Stimulated activated CD4-positive, alpha-beta T cell treated with anti-CD3 and anti-CD28 coated beads, Interleukin-12 subunit alpha, Interleukin-12 subunit beta, amount 100 ng/mL, for 4 hours (primary cell): ENCODE data around the gene SHISA4.
"Not testable (repeated sequence)": the region's sequence is repeated elsewhere in the genome, so short reads cannot be mapped to it uniquely, and the experiment has no call there.

Experiments
- DNase-seq: peaks from one replicate; pipeline ENCODE4 v3.0.0-alpha.2; 2020

Gene SHISA4

DNA sequence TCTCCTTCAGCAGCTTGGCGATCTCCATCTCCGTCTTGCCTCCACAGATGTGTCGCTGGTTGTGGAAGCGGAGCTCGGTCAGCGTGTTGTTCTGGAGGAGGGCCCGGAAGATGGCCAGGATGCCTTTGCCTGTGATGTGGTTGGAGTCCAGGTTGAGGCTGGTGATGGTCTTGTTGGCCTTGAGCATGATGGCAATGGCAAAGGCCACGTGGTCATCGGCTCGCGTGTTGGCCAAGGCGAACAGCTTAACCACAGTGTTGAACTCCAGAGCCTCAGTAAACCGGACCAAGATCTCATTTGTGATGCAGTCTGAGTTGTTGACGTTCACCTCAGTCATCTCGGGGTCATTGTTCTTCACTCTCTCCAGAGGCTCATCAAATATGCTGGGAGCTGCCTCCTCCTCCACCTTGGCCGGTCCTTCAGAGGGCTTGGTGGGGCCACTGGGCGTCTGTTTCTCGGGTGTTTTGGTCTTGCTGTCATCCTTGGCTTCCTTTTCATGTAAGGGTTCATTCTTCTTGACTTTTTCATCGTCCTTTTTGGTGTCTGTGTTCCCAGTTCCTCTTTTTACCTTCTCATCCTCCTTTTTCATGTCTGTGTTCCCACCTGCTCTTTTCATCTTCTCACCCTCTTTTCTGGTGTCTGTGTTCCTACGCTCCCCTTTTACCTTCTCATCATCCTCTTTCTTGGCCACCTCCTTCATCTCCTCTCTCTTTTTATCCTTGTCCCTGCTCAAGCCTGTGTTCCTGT is 11.2 kb downstream of the SHISA4 start:
- DNase-seq = no peak

DNA sequence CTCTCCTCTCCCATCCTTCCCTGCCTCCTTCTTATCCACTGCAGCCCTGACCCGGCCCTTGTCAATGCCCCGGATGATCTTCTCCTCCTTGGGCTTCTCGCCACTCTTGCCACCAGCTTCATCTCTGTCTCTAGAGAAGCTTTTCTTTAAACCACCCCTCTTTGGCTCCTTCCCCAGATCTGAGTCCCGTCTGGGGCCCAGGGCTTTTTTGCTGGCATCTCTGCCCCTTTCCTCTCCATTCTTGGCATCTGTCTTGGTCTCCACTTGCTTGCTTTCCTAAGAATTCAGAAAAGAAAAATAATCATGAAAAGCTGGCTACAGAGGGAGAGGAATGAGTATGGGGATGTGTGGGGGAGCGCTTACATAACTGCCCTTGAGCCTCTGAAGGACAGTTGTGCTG is 11.8 kb downstream of the SHISA4 start:
- DNase-seq = no peak

DNA sequence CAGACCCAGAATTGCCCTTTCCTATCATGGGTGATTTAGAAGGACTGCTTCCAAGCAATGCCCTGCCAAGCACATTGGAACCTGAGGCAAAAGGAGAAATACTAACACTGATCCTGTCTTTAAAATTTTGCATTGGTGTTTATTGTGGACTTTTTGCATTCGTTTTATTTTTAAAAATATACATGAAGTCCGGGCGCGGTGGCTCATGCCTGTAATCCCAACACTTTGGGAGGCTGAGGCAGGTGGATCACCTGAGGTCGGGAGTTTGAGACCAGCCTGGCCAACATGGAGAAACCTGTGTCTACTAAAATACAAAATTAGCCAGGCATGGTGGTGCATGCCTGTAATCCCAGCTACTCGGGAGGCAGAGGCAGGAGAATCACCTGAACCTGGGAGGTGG is 12.3 kb downstream of the SHISA4 start:
- DNase-seq = not testable (repeated sequence)

DNA sequence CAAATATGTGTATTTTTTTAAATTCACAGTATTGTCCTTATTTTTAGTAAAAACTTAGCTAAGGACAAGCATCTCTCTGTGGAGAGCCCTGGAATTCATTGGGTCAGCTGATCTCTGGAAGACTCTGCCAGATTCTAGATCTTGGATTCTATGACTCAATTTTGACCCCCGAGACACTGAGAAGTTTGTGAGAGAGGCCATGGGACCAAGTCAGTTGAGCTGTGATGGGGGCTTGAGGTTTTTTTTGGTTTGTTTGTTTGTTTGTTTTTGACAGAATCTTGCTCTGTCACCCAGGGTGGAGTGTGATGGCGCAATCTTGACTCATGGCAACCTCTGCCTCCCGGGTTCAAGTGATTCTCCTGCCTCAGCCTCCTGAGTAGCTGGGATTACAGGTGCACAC is 13.5 kb downstream of the SHISA4 start:
- no peak for DNase-seq

DNA sequence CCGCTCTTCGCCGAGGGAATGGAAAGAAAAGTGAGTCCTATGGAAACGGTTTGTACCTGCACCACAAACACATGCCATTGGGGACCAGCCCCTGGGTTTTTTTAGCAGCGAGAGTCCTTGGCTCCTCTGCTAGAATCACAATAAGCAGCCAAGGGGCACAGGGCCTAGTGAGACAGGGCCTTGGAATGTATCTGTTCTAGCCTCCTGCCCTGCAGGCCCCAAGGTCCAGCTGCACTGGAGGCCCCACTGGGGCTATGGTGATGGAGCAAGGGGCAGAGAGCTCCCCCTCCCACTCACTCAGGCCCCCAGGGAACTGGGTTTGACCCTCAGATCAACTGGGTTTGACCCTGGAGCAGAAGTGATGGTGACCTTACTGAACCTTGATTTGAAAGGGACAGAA is 14.4 kb downstream of the SHISA4 start:
- no peak for DNase-seq

DNA sequence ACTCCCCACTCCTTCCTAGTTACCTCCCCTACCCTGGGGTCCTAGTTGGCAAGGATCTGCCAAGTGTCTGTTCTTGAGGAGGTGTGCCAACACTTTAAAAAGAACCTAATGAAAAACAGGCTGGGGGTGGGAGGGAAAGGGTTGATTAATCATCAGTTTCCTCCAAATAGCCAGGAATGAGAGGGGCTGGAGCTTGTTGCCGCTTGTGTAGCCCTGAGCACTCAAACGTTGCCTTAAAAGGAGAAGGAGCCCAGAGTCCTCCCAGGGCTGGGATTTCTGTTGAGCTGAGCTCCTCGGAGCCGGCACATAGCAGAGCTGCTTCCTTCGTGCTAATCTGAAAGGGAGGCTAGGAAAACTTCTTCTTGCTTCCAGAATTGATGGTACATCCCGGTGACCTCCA is 15.9 kb downstream of the SHISA4 start:
- no peak for DNase-seq

DNA sequence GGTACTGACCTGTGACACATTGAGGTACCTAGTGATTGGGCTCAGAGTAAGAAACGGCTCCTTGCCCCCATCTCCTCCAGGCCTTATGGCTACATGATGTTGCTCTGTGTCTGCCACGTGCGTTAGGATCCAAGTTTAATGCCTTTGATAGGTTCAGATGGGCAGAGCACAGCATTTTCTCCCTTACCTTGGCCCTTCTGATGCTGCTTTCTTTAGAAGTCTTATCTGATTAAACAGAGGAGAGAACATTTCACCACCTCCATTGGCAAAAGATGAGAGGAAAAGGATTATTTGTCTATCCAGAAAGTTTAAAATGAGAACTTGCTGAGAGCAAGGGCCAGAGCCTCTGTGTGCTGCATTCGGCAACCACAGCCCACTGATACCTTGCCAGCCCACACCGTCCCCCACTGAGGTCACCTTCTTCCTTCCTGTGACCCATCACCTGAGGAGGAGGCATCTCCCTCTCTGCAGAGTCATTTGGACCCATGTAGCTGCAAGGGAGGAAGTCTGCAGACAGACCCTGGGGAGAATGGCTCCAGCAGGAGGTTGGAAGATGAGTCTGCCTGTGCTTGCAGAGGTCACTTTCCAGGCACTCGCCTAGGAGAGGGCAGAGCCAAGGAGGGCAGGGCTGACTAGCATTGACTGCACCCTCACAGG is 16.7 kb downstream of the SHISA4 start:
- no peak for DNase-seq

DNA sequence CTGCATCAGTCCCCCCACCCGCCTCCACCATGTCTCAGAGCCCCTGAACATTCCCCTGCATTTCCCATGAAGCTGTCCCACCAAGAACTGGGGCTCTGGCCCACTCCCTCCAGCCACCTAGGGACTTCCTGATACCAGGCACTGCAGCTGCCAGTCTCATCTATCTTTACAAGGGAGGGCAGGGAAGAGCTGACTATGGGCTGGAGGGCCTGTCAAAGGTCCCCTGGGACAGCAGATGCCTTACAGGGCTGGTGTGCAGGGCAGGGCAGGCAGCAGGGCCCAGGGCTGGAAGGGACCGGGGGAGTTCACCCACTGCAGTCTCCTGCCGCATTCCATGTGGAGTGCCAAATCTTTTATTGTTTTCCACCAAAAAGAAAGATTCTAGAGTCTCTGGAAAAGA is 17.6 kb downstream of the SHISA4 start:
- DNase-seq = no peak

DNA sequence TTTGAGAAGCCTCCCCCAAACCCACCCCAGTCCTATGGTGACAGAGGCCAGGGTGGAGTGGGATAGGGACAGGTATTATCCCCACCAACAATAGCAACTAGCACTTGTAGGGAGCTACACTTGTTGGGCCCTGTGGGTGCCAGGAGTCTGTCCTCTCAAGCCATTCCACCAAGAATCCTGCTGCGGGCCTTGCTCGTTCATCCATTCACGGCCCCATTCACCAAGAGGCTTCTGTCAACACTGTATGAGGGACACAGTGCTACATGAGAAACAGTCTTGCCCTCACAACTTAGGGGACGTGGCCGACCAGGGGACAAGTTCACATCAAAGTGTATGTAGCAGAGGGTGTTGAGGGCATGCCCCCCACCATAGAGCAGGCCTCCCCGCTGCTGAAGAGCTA is 18.9 kb downstream of the SHISA4 start:
- no peak for DNase-seq

DNA sequence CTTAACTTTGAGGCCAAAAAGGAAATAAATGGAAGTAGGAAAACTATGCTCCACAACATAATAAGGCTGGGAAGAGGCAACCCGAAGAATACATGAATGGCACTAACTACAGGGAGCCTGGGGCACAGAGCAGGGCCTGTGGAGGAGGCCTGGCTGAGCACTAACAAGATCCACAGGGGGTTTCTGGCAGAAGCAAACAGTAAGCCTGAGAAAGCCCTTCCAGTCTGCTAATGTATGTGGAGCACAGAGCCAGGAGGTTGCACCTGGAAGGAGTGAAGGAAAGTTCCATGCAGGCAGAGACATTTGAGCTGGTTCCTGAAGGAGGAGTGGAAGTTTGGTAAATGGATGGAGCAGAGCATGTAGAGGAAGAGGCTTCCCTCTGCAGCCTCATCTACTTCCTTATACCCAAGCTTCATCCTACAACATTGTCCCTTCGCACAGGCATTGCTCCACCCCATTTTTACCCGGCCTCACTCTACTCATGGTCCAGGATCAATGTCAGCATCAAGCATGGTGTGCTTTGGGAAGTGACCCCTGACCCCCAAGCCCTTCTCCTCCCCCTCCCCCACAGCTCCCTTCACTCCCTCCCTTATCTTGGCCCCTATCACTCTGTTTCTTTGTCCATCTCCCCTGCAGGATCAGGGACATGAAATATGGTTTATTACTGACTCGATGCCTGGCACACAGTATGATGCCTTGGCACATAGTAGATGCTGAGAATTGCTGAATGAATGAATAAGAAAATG is 23.3 kb downstream of the SHISA4 start:
- no peak for DNase-seq

DNA sequence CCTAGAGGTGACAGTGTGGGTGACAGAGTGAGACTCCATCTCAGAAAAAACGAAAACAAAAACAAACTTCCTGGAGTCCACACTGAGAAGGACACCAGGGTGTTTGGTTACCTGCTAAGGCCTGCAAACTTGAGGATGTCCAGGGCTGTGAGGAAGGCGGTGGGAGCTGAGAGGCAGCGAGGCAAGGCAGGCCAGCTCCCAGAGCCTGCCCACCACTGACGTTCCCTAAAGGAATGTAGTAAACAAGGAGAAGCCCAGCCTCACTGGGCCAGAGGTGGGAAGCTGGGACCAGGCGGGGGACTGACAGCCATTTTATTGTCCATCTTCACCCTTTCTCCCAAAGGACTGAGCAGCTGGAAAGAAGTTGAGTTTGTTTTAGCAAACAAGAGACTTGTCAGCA is 24.1 kb downstream of the SHISA4 start:
- DNase-seq = no peak

DNA sequence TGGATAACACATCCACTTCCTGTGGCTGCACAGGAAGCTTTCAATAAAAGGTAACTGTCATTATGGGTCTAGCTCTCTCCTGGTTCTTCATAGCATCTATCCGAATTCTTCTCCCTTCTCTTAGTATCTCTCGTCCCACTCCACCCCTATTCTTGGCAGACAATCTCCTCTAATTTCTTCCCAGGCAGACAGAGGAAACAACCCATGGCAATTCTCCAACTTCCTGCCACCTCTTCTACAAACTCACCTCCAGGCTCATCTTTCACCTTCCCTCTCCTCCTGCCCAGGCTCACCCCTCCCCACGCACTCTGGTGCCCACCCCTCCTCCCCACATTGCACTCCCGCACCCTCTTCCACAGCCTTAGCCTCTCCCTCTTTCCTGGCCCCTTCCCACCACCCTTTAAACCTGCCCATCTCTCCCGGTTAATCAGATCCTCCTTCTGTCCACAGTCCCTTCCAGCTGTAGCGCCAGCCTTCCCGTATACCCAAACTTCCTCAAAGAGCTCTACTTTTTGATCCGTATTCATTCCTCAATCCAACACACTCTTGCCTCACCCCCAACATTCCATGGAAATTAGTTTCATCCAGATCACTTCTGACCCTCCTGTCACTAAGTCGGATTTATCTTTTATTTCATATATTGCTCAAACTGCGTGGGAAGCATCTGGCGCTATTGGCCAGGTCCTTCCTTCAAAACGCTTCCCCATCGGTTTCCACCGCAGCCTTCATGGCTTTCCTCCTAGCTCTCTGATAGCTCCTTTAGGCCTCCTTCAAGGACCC is 25.9 kb downstream of the SHISA4 start:
- no peak for DNase-seq

DNA sequence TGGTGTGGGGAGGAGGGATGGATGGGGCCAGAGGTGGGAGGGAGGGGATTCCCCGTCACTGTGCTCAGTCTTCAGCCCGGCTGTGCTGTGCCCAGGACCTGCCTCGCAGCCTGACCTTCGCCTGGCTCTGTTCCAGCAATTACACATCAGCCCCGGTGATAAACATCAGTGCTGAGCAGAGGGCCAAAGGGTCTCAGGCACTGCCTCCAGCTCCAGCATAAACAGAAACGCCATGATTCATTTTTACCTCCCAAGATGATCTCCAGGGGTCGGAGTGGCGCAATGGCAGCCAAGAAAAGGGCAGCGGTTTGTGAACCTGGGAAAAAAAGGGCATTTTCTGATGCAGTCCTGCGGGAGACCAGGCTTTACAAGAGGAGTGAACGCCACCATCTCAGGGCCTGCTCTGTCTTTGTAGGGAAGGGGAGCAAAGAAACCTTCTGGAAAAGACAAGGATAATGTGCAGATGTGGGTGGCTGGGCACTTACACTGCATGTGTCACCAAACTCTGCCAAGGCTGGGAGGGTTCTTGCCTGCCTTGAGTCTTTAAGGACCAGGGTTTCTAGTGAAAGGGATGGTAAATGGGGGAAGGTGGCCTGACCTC is 28.1 kb downstream of the SHISA4 start:
- DNase-seq = no peak

DNA sequence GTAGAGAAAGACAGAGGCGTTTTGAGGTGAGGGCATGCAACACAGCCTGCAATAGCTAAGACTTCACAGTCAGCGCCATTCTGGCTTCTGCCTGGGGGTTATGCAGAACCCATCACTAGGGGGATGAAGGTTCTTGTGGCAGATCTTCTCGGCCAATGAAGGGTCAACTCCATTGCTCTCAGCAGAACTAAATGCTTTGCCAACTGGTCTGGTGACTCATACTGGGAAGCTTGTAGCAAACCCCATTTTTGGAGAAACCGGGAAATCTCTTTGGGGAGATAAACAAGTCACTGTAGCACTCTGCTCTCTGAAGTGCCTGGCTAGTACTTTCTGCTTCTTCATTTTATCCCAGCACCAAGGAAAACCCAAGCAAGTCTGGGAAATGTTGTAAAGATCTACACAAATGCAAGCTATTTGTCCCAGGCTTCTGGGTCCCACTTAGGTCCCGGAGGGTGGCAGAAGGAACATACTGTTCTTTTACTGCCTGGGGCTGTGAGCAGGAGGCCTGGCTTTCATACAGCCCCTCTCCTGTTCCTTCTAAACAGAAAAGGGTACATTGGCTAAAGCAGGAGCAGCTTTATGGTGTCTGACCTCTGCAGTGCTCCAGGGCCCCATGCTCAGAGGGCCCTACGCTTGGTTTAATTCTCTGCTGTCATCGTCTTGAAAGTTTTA is 28.8 kb downstream of the SHISA4 start:
- DNase-seq = no peak

DNA sequence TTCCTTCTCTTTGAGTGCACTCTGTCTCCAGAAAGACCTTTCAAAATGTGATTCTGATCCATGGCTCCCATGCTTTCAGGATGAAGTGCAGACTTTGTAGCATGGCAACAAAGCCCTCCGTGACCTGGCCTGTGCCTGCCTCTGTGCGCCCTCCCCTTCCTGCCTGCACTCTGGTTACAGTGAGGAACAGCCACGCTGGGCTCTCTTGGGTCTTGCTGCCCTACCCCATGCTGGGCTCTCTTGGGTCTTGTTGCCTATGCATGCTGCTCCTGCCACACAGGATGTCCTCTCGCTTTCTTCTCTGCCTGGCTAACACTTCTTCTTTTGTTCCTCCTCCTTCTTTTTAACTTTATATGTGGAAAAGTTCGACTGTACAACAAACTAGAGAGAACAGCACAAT is 29.6 kb downstream of the SHISA4 start:
- DNase-seq = no peak

DNA sequence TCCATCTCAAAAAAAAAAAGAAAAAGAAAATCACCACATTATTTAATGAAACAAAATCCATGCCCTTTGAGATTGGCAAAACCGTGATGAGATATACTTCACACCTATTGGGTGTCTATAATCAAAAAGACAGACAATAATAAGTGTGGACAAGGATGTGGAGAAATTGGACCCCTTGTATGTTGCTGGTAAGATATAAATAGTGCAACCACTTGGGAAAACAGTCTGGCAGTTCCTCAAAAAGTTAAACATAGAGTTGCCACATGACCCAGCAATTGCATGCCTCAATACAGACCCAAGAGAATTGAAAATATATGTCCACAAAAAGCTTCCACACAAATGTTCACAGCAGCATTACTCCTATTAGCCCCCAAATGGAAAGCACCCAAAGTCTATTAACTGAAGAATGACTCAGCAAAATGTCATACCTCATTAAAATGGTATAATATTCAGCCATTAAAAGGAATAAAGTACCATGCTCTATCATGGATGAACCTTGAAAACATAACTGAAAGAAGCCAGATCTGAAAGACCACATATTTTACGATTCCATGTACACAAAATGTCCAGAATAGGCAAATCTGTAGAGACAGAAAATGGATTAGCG is 33.4 kb downstream of the SHISA4 start:
- DNase-seq = no peak

DNA sequence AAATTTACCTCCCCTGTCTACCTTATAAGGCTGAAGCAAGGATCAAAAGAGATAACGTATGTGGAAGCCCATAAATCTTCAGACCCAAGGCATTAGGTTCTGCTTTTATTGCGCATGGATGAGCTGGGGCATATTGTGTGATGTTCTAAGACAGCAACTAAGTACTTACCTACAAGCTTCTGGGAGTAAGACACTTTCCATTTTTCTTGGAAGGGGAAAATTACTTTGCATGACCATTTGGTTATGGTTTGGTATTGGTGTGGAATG is 36.5 kb downstream of the SHISA4 start:
- no peak for DNase-seq

DNA sequence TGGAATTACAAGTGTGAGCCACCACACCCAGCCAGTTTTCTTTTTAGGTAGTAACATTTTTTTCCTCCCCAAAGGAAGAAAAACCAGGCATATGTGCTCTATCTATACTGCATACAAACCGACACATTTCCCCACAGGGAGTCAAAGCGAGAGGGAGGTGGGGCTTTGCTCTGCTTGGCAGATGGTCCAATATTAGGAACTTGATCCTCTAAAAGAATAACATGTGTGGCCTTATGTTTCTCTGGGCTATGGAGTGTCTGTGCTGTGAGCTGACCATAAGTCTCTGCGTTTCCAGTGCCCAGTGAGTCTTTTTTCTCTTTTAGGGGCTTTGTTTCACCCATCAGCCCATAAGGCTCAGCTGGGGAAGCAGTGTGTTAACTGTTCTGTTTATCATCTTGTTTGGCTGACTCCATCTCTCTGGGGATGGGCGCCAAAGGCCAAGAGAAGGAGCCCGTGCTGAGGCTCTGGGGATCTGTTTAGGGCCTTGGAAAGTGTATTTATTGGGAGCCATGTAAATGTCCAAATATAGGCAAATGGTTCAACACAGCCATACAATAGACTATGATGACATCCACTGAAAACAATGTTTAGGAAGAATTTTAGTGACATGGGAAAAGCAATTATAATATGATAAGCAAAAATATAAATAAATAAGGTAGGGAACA is 37.4 kb downstream of the SHISA4 start:
- no peak for DNase-seq

DNA sequence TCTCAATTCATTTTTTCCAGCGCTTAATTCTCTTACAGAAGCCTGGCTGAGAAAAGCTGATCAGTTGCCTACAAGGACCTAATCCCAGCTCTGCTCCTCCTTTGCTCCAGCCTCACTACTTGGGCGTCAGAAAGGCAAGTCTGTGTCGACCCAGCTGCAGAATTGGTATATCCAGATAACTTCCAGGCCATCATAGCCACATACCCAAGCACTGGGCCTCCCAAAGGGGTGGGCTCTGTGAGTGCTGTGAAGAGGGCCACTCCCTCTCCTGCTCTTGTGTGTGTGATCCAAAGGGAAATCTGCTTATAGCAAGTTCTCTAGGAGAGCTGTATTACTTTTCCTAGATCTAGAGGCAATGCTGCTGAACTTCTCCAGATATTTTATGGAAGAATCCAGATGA is 39.6 kb downstream of the SHISA4 start:
- no peak for DNase-seq

DNA sequence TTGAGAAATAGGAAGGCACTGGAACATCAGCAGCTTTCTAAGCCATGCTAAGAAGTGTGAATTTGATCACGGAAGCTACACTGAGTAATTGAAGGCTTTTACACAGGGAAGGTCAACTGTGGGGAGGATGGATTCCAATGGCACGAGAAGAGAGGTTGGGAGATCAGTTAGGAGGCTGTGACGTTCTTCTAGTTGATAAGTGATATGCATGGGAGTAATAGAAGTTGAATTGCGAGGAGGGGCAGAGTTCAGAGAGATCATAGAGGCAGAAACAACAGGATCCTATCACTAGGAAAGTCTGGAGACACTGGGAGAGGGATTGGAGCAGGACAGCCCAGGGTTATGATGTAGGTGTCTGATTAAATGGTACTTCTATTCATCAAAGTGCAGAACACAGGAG is 41.4 kb downstream of the SHISA4 start:
- no peak for DNase-seq

DNA sequence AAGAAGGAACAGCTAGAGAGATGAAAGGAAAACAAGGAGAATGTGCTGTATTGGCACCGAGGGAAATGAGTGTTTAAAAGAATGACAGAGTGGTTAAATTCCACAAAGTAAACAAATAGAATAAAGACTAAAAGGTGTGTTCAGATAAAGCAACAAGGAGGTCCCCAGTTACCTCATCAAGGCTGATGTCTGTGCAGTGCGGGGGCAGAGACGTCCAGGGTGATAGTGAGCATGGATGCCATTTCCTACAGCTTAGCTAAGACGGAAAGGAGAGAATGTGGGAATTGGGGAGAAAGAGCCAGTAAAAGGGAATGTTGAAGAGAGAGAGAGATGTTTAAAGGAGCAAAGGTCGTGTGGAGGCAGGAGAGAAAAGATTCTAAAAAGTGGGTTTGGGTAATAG is 42.1 kb downstream of the SHISA4 start:
- no peak for DNase-seq
